Transverse colon (tissue), 4 donors: ENCODE data around the gene CCL18. TPM values are rescaled to one million over a fixed set of nuclear protein-coding genes. Genes with fewer than 3 reads are reported as not detected.
"Not testable (repeated sequence)": the region's sequence is repeated elsewhere in the genome, so short reads cannot be mapped to it uniquely, and the experiment has no call there.

Experiments
- DNase-seq: peaks from one replicate; pipeline ENCODE4 v3.0.0-alpha.2; 2019
- H3K27ac ChIP-seq, 4 donors: fragments of 200-600 bp; sonication (generic); 2 replicates each; pipeline ENCODE4 v1.5.1; 2016 to 2018; ENCODE audit warnings: inconsistent platforms in 4 of 4
- H3K27me3 ChIP-seq: fragments of 200-600 bp; sonication (generic); 2 replicates; pipeline ENCODE4 v1.5.1; 2017; ENCODE audit warnings: inconsistent platforms
- H3K36me3 ChIP-seq, 4 donors: fragments of 200-600 bp; sonication (generic); 2 replicates each; pipeline ENCODE4 v1.5.1; 2017 to 2019; ENCODE audit warnings: inconsistent platforms in 4 of 4
- H3K4me1 ChIP-seq, 4 donors: fragments of 200-600 bp; sonication (generic); 2 replicates each; pipeline ENCODE4 v1.5.1; 2017 to 2020; ENCODE audit warnings: inconsistent platforms in 4 of 4
- H3K4me3 ChIP-seq, 4 donors: fragments of 200-600 bp; sonication (generic); 1 replicate in 1 of 4; 2 replicates in 3 of 4; pipeline versions ENCODE4 v1.5.1 to v1.6.1; 2017 to 2019; ENCODE audit warnings: inconsistent platforms in 4 of 4
- H3K9me3 ChIP-seq, 2 donors: fragments of 200-600 bp; sonication (generic); 2 replicates each; pipeline ENCODE4 v1.5.1; 2017 to 2019; ENCODE audit warnings: inconsistent platforms in 2 of 2
- EP300 ChIP-seq: sonication (generic); formaldehyde crosslinking; IDR thresholded peaks from one replicate; pipeline ENCODE4 v1.6.1; 2017; ENCODE audit warnings: antibody characterized with exemption, low read depth
- POLR2A ChIP-seq: fragments of 450-650 bp; IDR thresholded peaks from one replicate; pipeline ENCODE4 v1.6.1; 2016; ENCODE audit warnings: antibody characterized with exemption, mild to moderate bottlenecking, moderate library complexity
- POLR2AphosphoS5 ChIP-seq, 3 donors: sonication (generic); formaldehyde crosslinking; IDR thresholded peaks; one replicate each; pipeline ENCODE4 v1.6.1; 2016; ENCODE audit warnings: antibody characterized with exemption in 3 of 3
- WGBS, 2 donors: methylation state at CpG; one replicate each; pipeline ENCODE4 v1.1.5; 2018; ENCODE audit warnings: low coverage in 1 of 2; 5-methylcytosine and 5-hydroxymethylcytosine counted together
- in situ Hi-C, 4 donors: fragments of 200-750 bp; cut with MboI; loops; one replicate each; pipeline versions ENCODE4 v1.15.0 to v1.15.1; 2017; ENCODE audit warnings: low sequenced_read_pairs in 3 of 4, low pct_ligation_motif_present in 1 of 4, low pct_unique_long_range_greater_than_20kb in 1 of 4
- intact Hi-C: fragments of 100-400 bp; cut with DNase I; formaldehyde crosslinking; loops from one replicate; pipeline ENCODE4 v1.15.1; 2023; ENCODE audit warnings: low total_unique reads
- total RNA-seq, 4 donors: library from RNA; depleted of rRNA; stranded (reverse); fragments of >200 nt; gene quantifications; one replicate each; pipeline ENCODE4 v1.1.0, GENCODE V29; 2016
- TF ChIP-seq, protein P1 (sequence below), 5 experiments: fragments of 200-600 bp in 3 of 5; fragments of 450-650 bp in 2 of 5; sonication (generic) in 3 of 5; IDR thresholded peaks; 1 replicate in 2 of 5; 2 replicates in 3 of 5; pipeline ENCODE4 v1.5.1; 2016 to 2017; ENCODE audit warnings: antibody characterized with exemption in 5 of 5, inconsistent platforms in 3 of 5, mild to moderate bottlenecking in 2 of 5, moderate library complexity in 1 of 5

CCL18 gene
- total RNA-seq, 4 donors from 2014 or later: 1.2 to 4.9 TPM; not detected in 2

DNA sequence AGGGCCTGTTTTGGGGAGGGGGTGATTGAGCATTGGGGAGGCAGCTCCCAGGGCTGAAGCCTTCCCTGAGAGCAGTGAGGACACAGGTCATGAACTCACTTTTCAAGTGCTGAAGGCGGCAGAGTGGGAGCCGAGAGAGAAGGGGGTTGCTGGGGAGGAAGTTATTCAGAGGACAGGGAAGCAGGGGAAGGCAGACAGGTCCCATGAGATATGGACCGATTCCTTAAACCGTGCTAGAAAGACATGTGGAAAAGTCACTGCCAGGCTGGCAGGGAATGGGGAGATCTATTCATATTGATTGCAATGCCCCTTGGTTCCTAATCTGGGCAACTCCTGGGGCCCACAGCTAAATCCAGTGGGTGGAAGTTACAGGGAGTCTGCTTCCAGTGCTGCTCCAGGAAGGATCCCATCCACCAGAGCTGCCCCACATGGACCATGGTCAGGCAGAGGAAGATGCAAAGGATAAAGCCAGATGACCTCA lies 40.7 kb downstream of the CCL18 start:
- in situ Hi-C loops (loop anchor here in 1 of 4 donors (25.0 kb wide), 1 partner anchor 358 kb away; no protein-coding TSS in a partner anchor), intact Hi-C loops (no loop called here)
- Histone ChIP-seq H3K27me3 (no peaks in the 10 kb centered on the region), H3K4me3 (no peak overlapping the region), H3K27ac (no peak overlapping the region), H3K4me1 (peaks cover 0 to 7% (median 0%) of the 10 kb centered on the region in 4 donors), H3K9me3 (no peaks in the 10 kb centered on the region), H3K36me3 (no peaks in the 10 kb centered on the region)
- DNase-seq: no peak
- 74% methylated on average over 4 of the region's 4 CpGs; no CpG with 5 or more reads in 1 of the 2 donors for WGBS, 2 donors
- no peak for TF ChIP-seq POLR2A
- TF ChIP-seq EP300: no peak
- no peak for TF ChIP-seq POLR2AphosphoS5 (IDR thresholded peaks at IDR 0.05)
- TF ChIP-seq, protein P1, sequence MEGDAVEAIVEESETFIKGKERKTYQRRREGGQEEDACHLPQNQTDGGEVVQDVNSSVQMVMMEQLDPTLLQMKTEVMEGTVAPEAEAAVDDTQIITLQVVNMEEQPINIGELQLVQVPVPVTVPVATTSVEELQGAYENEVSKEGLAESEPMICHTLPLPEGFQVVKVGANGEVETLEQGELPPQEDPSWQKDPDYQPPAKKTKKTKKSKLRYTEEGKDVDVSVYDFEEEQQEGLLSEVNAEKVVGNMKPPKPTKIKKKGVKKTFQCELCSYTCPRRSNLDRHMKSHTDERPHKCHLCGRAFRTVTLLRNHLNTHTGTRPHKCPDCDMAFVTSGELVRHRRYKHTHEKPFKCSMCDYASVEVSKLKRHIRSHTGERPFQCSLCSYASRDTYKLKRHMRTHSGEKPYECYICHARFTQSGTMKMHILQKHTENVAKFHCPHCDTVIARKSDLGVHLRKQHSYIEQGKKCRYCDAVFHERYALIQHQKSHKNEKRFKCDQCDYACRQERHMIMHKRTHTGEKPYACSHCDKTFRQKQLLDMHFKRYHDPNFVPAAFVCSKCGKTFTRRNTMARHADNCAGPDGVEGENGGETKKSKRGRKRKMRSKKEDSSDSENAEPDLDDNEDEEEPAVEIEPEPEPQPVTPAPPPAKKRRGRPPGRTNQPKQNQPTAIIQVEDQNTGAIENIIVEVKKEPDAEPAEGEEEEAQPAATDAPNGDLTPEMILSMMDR (IDR thresholded peaks at IDR 0.05): no peak

GRCh38 chr17:36105781-36106492 lies 41.9 kb downstream of the CCL18 start:
- Histone ChIP-seq H3K9me3 (no peaks in the 10 kb centered on the region), H3K4me3 (no peak overlapping the region), H3K36me3 (no peaks in the 10 kb centered on the region), H3K27me3 (no peaks in the 10 kb centered on the region), H3K27ac (no peak overlapping the region), H3K4me1 (peaks cover 0 to 7% (median 0%) of the 10 kb centered on the region in 4 donors)
- DNase-seq: no peak
- 62 to 88% methylated on average over 3 to 5 of the region's 5 CpGs for WGBS, 2 donors
- in situ Hi-C loops (loop anchor here in 1 of 4 donors (25.0 kb wide), 1 partner anchor 356 kb away; no protein-coding TSS in a partner anchor), intact Hi-C loops (no loop called here)
- TF ChIP-seq POLR2AphosphoS5 (IDR thresholded peaks at IDR 0.05) (no peak), EP300 (no peak), POLR2A (no peak)
- TF ChIP-seq, protein P1 (IDR thresholded peaks at IDR 0.05): no peak

DNA sequence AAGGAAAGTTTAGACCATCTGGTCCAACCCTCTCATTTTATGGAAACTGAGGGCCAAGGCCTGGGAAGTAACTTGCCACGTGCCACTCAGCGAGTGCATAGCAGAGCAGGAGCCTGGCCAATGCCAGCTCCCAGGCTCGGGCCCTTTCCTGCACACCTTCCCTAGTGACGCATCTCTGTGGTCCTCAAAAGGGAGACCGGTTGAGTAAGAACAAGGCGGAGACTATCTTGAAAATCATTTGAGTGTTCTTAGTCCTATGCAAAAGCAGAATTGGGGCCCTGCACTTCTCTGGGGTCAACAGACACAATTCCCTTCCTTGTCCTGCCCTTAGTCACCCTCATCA lies 42.4 kb downstream of the CCL18 start:
- no peak overlapping the region for H3K4me3 ChIP-seq
- H3K27me3 ChIP-seq: no peaks in the 10 kb centered on the region
- intact Hi-C loops: no loop called here
- in situ Hi-C loops: loop anchor here in 1 of 4 donors (25.0 kb wide), 1 partner anchor 356 kb away; no protein-coding TSS in a partner anchor
- no peaks in the 10 kb centered on the region for H3K9me3 ChIP-seq
- no peak overlapping the region for H3K27ac ChIP-seq
- TF ChIP-seq POLR2A (no peak), POLR2AphosphoS5 (IDR thresholded peaks at IDR 0.05) (no peak), EP300 (no peak)
- TF ChIP-seq, protein P1 (IDR thresholded peaks at IDR 0.05): no peak
- no peak for DNase-seq
- 90 to 94% methylated on average over 3 to 6 of the region's 6 CpGs for WGBS, 2 donors
- H3K4me1 ChIP-seq: peaks cover 0 to 7% (median 0%) of the 10 kb centered on the region in 4 donors
- no peaks in the 10 kb centered on the region for H3K36me3 ChIP-seq

GRCh38 chr17:36107660-36108059 lies 43.6 kb downstream of the CCL18 start:
- Histone ChIP-seq H3K27me3 (no peaks in the 10 kb centered on the region), H3K36me3 (no peaks in the 10 kb centered on the region), H3K4me1 (peaks cover 0 to 3% (median 0%) of the 10 kb centered on the region in 4 donors), H3K27ac (no peak overlapping the region), H3K4me3 (no peak overlapping the region), H3K9me3 (no peaks in the 10 kb centered on the region)
- TF ChIP-seq EP300: no peak
- TF ChIP-seq, protein P1 (IDR thresholded peaks at IDR 0.05): no peak
- no peak for TF ChIP-seq POLR2A
- no peak for TF ChIP-seq POLR2AphosphoS5 (IDR thresholded peaks at IDR 0.05)
- in situ Hi-C loops (loop anchor here in 1 of 4 donors (25.0 kb wide), 1 partner anchor 355 kb away; no protein-coding TSS in a partner anchor), intact Hi-C loops (no loop called here)
- 98% methylated on average over 3 of the region's 3 CpGs; no CpG with 5 or more reads in 1 of the 2 donors for WGBS, 2 donors
- DNase-seq: no peak

DNA sequence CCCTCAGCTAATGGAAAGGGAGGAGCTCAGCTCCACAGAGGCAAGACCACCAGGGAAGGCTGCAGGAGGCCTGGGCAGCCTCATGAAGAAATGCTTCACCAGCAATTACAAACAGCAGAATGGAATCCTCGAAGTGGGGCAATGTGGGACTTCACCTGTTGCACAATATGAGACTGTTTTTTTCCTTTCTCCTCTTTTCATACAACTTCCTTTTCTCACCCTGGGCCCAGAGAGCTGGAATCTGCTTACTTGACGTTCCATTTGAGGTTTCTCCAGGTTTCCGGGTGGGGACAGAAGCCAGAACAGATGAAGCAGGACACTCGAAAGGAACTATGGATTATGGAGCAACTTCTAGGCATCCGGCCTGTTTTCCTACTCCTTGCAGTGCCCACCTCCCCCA lies 44.2 kb downstream of the CCL18 start:
- H3K27ac ChIP-seq, DNase-seq, H3K27me3 ChIP-seq, H3K9me3 ChIP-seq, H3K4me1 ChIP-seq, intact Hi-C loops, H3K4me3 ChIP-seq, H3K36me3 ChIP-seq: not testable (repeated sequence)
- in situ Hi-C loops: loop anchor here in 1 of 4 donors (25.0 kb wide), 1 partner anchor 354 kb away; no protein-coding TSS in a partner anchor
- WGBS, 2 donors: 79% methylated on average over 5 of the region's 5 CpGs; no CpG with 5 or more reads in 1 of the 2 donors
